ENCODE measurements around the gene TMEM258. TPM values are rescaled to one million over a fixed set of nuclear protein-coding genes. Genes with fewer than 3 reads are reported as not detected.
A peak's percentile ranks its signal among the peaks of the same experiment; 100 is the strongest.

TMEM258 gene
- total and polyA plus RNA-seq, 9 of the 15 experiments (the other 6 are each of a cell fraction or from before 2014, with no cell fraction given) = 97.2 to 856 (median 231) TPM

DNA sequence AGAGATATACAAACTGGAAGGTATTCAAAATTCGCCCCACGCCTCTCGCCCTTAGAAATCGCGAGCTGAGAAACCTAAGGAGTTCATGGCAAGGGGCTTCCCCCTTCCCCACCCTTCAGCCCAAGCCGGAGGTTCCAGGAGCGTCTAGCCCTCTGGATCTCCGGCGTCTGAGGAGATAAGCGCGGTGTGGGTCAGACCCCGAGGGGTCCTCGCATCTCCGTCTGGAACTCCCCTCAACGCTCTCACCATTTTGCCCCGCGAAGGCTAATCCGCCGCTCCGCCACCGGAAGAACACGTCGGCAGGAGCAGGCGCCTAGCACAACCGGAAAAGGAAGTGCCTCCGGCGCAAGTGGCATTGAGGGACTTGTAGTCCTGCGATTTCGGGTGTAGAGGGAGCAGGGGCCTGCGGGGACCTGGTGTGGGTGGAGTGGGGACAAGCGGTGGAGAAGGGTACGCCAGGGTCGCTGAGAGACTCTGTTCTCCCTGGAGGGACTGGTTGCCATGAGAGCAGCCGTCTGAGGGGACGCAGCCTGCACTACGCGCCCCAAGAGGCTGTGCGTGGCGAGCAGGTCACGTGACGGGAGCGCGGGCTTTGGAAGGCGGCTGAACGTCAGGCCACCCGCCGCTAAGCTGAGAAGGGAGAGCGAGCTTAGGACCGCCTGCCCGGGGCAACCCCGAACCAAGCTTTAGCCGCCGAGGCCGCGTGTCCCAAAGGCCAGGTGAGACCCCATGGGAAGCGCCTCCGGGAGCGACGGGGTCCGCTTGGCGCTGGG, at the start of gene TMEM258, which contains the start of gene FEN1 (continued):
- TF ChIP-seq, protein P1, sequence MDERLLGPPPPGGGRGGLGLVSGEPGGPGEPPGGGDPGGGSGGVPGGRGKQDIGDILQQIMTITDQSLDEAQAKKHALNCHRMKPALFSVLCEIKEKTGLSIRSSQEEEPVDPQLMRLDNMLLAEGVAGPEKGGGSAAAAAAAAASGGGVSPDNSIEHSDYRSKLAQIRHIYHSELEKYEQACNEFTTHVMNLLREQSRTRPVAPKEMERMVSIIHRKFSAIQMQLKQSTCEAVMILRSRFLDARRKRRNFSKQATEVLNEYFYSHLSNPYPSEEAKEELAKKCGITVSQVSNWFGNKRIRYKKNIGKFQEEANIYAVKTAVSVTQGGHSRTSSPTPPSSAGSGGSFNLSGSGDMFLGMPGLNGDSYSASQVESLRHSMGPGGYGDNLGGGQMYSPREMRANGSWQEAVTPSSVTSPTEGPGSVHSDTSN (CRISPR knock-in tag; IDR thresholded peaks at IDR 0.05; ENCODE audit: low read depth) = no peak
- TF ChIP-seq, protein P1 (tag; conservative IDR thresholded peaks at IDR 0.05; ENCODE audit: low read depth) = no peak
- no peak for TF ChIP-seq MCM7 (IDR thresholded peaks at IDR 0.05)
- TF ChIP-seq ZNF696 (CRISPR knock-in tag; conservative IDR thresholded peaks at IDR 0.05) = no peak
- TF ChIP-seq PTRF (tag; IDR thresholded peaks at IDR 0.05) = no peak
- TF ChIP-seq BRF1 (IDR thresholded peaks at IDR 0.05; ENCODE audit: borderline replicate concordance, extremely low read depth, insufficient read length) = no peak
- no peak for TF ChIP-seq EZH2 (IDR thresholded peaks at IDR 0.05; ENCODE audit: borderline replicate concordance, low read depth, low read length)
- no peak for TF ChIP-seq MECOM (CRISPR knock-in tag; IDR thresholded peaks at IDR 0.05)
- TF ChIP-seq ZKSCAN8 (CRISPR knock-in tag; IDR thresholded peaks at IDR 0.05) = 0 out of 2 replicates have a peak, but pooled peaks have one; percentile 26
- peak; percentile 94 for TF ChIP-seq POLR2G (IDR thresholded peaks at IDR 0.05; ENCODE audit: low read depth, low read length)
- no peak for TF ChIP-seq ZBTB1 (CRISPR knock-in tag; IDR thresholded peaks at IDR 0.05; ENCODE audit: borderline replicate concordance, low read depth)
- TF ChIP-seq LCOR (CRISPR knock-in tag; IDR thresholded peaks at IDR 0.05) = peak; percentile 86
- 0 out of 2 replicates have a peak, but pooled peaks have one; percentile 50 for TF ChIP-seq DPF2 (IDR thresholded peaks at IDR 0.05)
- no peak for TF ChIP-seq ZNF23 (CRISPR knock-in tag; IDR thresholded peaks at IDR 0.05)
- TF ChIP-seq SIX5 (IDR thresholded peaks at IDR 0.05; ENCODE audit: borderline replicate concordance in 1 of 2, insufficient read depth in 1 of 2, low read depth in 1 of 2, low read length in 2 of 2) = peak in 1 of 2 experiments; percentile 65; a peak in 3 of 4 replicates
- TF ChIP-seq, protein P2, sequence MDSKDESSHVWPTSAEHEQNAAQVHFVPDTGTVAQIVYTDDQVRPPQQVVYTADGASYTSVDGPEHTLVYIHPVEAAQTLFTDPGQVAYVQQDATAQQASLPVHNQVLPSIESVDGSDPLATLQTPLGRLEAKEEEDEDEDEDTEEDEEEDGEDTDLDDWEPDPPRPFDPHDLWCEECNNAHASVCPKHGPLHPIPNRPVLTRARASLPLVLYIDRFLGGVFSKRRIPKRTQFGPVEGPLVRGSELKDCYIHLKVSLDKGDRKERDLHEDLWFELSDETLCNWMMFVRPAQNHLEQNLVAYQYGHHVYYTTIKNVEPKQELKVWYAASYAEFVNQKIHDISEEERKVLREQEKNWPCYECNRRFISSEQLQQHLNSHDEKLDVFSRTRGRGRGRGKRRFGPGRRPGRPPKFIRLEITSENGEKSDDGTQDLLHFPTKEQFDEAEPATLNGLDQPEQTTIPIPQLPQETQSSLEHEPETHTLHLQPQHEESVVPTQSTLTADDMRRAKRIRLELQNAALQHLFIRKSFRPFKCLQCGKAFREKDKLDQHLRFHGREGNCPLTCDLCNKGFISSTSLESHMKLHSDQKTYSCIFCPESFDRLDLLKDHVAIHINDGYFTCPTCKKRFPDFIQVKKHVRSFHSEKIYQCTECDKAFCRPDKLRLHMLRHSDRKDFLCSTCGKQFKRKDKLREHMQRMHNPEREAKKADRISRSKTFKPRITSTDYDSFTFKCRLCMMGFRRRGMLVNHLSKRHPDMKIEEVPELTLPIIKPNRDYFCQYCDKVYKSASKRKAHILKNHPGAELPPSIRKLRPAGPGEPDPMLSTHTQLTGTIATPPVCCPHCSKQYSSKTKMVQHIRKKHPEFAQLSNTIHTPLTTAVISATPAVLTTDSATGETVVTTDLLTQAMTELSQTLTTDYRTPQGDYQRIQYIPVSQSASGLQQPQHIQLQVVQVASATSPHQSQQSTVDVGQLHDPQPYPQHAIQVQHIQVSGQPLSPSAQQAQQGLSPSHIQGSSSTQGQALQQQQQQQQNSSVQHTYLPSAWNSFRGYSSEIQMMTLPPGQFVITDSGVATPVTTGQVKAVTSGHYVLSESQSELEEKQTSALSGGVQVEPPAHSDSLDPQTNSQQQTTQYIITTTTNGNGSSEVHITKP (IDR thresholded peaks at IDR 0.05; ENCODE audit: partially characterized antibody) = peak; percentile 78
- TF ChIP-seq SAFB (IDR thresholded peaks at IDR 0.05; ENCODE audit: borderline replicate concordance, low read depth, low read length) = no peak
- TF ChIP-seq U2AF1 (optimal IDR thresholded peaks at IDR 0.05; ENCODE audit: low read depth, low read length) = no peak
- TF ChIP-seq, protein P3, sequence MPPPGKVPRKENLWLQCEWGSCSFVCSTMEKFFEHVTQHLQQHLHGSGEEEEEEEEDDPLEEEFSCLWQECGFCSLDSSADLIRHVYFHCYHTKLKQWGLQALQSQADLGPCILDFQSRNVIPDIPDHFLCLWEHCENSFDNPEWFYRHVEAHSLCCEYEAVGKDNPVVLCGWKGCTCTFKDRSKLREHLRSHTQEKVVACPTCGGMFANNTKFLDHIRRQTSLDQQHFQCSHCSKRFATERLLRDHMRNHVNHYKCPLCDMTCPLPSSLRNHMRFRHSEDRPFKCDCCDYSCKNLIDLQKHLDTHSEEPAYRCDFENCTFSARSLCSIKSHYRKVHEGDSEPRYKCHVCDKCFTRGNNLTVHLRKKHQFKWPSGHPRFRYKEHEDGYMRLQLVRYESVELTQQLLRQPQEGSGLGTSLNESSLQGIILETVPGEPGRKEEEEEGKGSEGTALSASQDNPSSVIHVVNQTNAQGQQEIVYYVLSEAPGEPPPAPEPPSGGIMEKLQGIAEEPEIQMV (tag; conservative IDR thresholded peaks at IDR 0.05; ENCODE audit: low read depth) = no peak
- no peak for TF ChIP-seq KLF16 (IDR thresholded peaks at IDR 0.05)
- peak; percentile 92 for TF ChIP-seq ZNF766 (CRISPR knock-in tag; conservative IDR thresholded peaks at IDR 0.05)

Measured in K562 (cell line).